MCF 10A (cell line): Measurements from ENCODE around the gene HNRNPH3. TPM values are rescaled to one million over a fixed set of nuclear protein-coding genes. Genes with fewer than 3 reads are reported as not detected.

Experiments
- BruUV-seq: library from RNA; stranded (reverse); fragments of 400-500 nt; replicated peaks from 2 replicates; lab custom pipeline; 2021; lab: Mats Ljungman, UMichigan
- CTCF ChIA-PET: fragments of 300-600 bp; sonication (Branson Sonifier 250); formaldehyde crosslinking; extraction: SDS; loops from one replicate; lab custom pipeline; 2021; ENCODE audit warnings: antibody characterized with exemption, inconsistent platforms; lab: Yijun Ruan, JAX
- POLR2A ChIA-PET: fragments of 300-600, 350-650 bp; sonication (Branson Sonifier 250); formaldehyde crosslinking; extraction: SDS; loops from one replicate; lab custom pipeline; 2020; ENCODE audit warnings: antibody characterized with exemption, inconsistent platforms; lab: Yijun Ruan, JAX
- DNase-seq: peaks from one replicate; pipeline ENCODE4 v3.0.0-alpha.2; 2018; ENCODE audit not compliant: unreplicated experiment
- H3K27ac Mint-ChIP-seq: one replicate; pipeline ENCODE4 v1.8.0; 2022; ENCODE audit warnings: mild to moderate bottlenecking, low read depth, mixed read lengths; ENCODE audit not compliant: unreplicated experiment
- H3K27me3 Mint-ChIP-seq: one replicate; pipeline ENCODE4 v1.8.0; 2022; ENCODE audit warnings: mixed read lengths; ENCODE audit not compliant: insufficient read depth, unreplicated experiment
- H3K36me3 Mint-ChIP-seq: one replicate; pipeline ENCODE4 v1.8.0; 2022; ENCODE audit warnings: mild to moderate bottlenecking, moderate library complexity, mixed read lengths; ENCODE audit not compliant: insufficient read depth, unreplicated experiment
- H3K4me1 Mint-ChIP-seq: one replicate; pipeline ENCODE4 v1.8.0; 2022; ENCODE audit warnings: mixed read lengths; ENCODE audit not compliant: insufficient read depth, unreplicated experiment
- H3K4me3 Mint-ChIP-seq: one replicate; pipeline ENCODE4 v1.8.0; 2022; ENCODE audit warnings: mild to moderate bottlenecking, moderate library complexity, mixed read lengths; ENCODE audit not compliant: unreplicated experiment
- H3K9me3 Mint-ChIP-seq: one replicate; pipeline ENCODE4 v1.8.0; 2022; ENCODE audit warnings: mixed read lengths; ENCODE audit not compliant: unreplicated experiment
- intact Hi-C: fragments of 100-400 bp; cut with micrococcal nuclease; formaldehyde crosslinking; loops from 2 replicates; pipeline ENCODE4 v1.14.1; 2022
- total RNA-seq: library from RNA; stranded (reverse); gene quantifications from 2 replicates; pipeline ENCODE4 v1.2.3, GENCODE V29; 2022
- TF ChIP-seq, protein P1 (sequence below): fragments of 200-600 bp; IDR thresholded peaks from one replicate; pipeline ENCODE4 v1.8.0; 2022; ENCODE audit warnings: antibody characterized with exemption, mild to moderate bottlenecking; ENCODE audit not compliant: unreplicated experiment

Gene HNRNPH3
- total RNA-seq, 1 experiment from 2014 or later = 216 TPM

DNA sequence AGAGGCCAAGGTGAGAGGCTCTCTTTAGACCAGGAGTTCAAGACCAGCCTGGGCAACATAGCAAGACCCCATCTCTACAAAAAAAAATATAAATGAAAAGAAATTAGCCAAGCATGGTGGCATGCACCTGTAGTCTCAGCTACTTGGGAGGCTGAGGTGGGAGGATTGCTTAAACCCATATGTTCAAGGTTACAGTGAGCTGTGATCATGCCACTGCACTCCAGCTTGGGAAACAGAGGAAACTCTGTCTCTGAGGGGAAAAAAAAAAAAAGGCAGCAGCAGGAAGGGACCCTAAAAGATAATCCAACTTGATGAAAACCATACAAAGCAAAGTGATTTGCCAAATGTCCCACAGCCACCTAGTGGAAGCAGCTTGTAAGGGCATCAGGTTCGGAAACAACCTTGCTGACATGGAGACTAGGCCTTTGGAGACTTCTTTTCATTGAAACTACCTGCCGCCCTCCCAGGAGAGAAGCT lies 16.4 kb downstream of the HNRNPH3 start:
- Mint-ChIP-seq H3K4me3 (no peak overlapping the region), H3K4me1 (no peaks in the 10 kb centered on the region), H3K36me3 (peaks cover 94% of the 10 kb centered on the region), H3K9me3 (no peaks in the 10 kb centered on the region), H3K27ac (no peak overlapping the region), H3K27me3 (no peaks in the 10 kb centered on the region)
- POLR2A ChIA-PET = interaction anchor here (0.6 to 1.1 kb wide), 4 partner anchors 12 to 33 kb away, joined by 3 to 14 read pairs (median 5); partner anchors contain the start of genes HNRNPH3 and PBLD
- DNase-seq = peak; percentile 60
- intact Hi-C loops = loop anchor here (1.0 kb wide), 1 partner anchor 136 kb away; no protein-coding TSS in a partner anchor
- BruUV-seq = no TSS peak
- TF ChIP-seq, protein P1, sequence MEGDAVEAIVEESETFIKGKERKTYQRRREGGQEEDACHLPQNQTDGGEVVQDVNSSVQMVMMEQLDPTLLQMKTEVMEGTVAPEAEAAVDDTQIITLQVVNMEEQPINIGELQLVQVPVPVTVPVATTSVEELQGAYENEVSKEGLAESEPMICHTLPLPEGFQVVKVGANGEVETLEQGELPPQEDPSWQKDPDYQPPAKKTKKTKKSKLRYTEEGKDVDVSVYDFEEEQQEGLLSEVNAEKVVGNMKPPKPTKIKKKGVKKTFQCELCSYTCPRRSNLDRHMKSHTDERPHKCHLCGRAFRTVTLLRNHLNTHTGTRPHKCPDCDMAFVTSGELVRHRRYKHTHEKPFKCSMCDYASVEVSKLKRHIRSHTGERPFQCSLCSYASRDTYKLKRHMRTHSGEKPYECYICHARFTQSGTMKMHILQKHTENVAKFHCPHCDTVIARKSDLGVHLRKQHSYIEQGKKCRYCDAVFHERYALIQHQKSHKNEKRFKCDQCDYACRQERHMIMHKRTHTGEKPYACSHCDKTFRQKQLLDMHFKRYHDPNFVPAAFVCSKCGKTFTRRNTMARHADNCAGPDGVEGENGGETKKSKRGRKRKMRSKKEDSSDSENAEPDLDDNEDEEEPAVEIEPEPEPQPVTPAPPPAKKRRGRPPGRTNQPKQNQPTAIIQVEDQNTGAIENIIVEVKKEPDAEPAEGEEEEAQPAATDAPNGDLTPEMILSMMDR = peak; percentile 58
- CTCF ChIA-PET = interaction anchor here (0.5 to 2.3 kb wide), 23 partner anchors 9 to 536 kb away, joined by 3 to 23 read pairs (median 4); partner anchors contain the start of gene PBLD

DNA sequence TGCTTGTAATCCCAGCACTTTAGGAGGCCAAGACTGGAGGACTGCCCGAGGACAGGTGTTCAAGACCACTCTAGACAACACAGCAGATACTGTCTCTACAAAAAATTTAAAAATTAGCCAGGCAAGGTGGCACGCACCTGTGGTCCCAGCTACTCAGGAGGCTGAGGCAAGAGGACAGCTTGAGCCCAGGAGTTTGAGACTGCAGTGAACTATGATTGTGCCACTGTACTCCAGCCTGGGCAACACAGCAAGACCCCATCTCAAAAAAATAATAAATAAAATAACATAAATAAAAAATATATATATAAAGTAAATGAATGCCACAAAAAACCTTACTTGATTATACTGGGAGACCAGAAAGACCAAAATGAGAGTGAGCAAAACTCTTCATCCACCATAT lies 21.7 kb downstream of the HNRNPH3 start:
- no peaks in the 10 kb centered on the region for H3K9me3 Mint-ChIP-seq
- DNase-seq = no peak
- BruUV-seq = no TSS peak
- H3K27me3 Mint-ChIP-seq = no peaks in the 10 kb centered on the region
- no peak overlapping the region for H3K27ac Mint-ChIP-seq
- no peak overlapping the region for H3K4me3 Mint-ChIP-seq
- TF ChIP-seq, protein P1 = no peak
- ChIA-PET POLR2A (interaction anchor here (1.1 kb wide), 1 partner anchor 16 kb away, joined by 4 read pairs; no protein-coding TSS in a partner anchor), CTCF (interaction anchor here (0.6 kb wide), 2 partner anchors 192 to 741 kb away, joined by 3 read pairs; no protein-coding TSS in a partner anchor)
- no peaks in the 10 kb centered on the region for H3K4me1 Mint-ChIP-seq
- intact Hi-C loops = no loop called here
- H3K36me3 Mint-ChIP-seq = peaks cover 78% of the 10 kb centered on the region

GRCh38 chr10:68359189-68359588 lies 27.3 kb downstream of the HNRNPH3 start:
- intact Hi-C loops = no loop called here
- CTCF ChIA-PET = interaction anchor here (0.6 to 1.3 kb wide), 2 partner anchors 8 to 11 kb away, joined by 3 to 6 read pairs; no protein-coding TSS in a partner anchor
- H3K9me3 Mint-ChIP-seq = no peaks in the 10 kb centered on the region
- no peaks in the 10 kb centered on the region for H3K27me3 Mint-ChIP-seq
- TF ChIP-seq, protein P1 = no peak
- no peak overlapping the region for H3K4me3 Mint-ChIP-seq
- DNase-seq = no peak
- peaks cover 63% of the 10 kb centered on the region for H3K36me3 Mint-ChIP-seq
- no TSS peak for BruUV-seq
- POLR2A ChIA-PET = interaction anchor here (2.0 kb wide), 1 partner anchor 27 kb away, joined by 4 read pairs; the partner anchor contains the start of genes HNRNPH3 and PBLD
- no peaks in the 10 kb centered on the region for H3K4me1 Mint-ChIP-seq
- H3K27ac Mint-ChIP-seq = no peak overlapping the region

- H3K9me3 Mint-ChIP-seq = no peaks in the 10 kb centered on the region
- CTCF ChIA-PET = interaction anchor here (0.6 to 4.7 kb wide), 3 partner anchors 10 to 696 kb away, joined by 3 to 23 read pairs (median 5); no protein-coding TSS in a partner anchor
- TF ChIP-seq, protein P1 = no peak
- POLR2A ChIA-PET = interaction anchor here (0.6 to 1.1 kb wide), 2 partner anchors 15 to 17 kb away, joined by 3 to 5 read pairs; no protein-coding TSS in a partner anchor
- peaks cover 55% of the 10 kb centered on the region for H3K36me3 Mint-ChIP-seq
- intact Hi-C loops = no loop called here
- BruUV-seq = no TSS peak
- H3K27me3 Mint-ChIP-seq = no peaks in the 10 kb centered on the region
- no peak overlapping the region for H3K27ac Mint-ChIP-seq
- H3K4me1 Mint-ChIP-seq = peaks cover 4% of the 10 kb centered on the region
- no peak for DNase-seq
- no peak overlapping the region for H3K4me3 Mint-ChIP-seq
Measured at GRCh38 chr10:68362590-68362989, 30.7 kb downstream of the HNRNPH3 start.
